MM.1S (cell line): ENCODE results near the gene COL6A3.

ENCODE experiments used
- DNase-seq: peaks from one replicate; pipeline ENCODE4 v3.0.0-alpha.2; 2015
- H2AFZ ChIP-seq: fragments of 300-600 bp; sonication (generic); 2 replicates; pipeline ENCODE4 v1.6.0; 2016; ENCODE audit warnings: antibody characterized with exemption, low read length
- H3F3A ChIP-seq: fragments of 300-600 bp; sonication (generic); 2 replicates; pipeline ENCODE4 v1.6.1; 2016; ENCODE audit warnings: mild to moderate bottlenecking, antibody characterized with exemption, low read length, moderate library complexity, mixed read lengths; ENCODE audit not compliant: insufficient read depth
- H3K27ac ChIP-seq: fragments of 300-600 bp; sonication (generic); 2 replicates; pipeline ENCODE4 v1.5.1; 2016; ENCODE audit warnings: mild to moderate bottlenecking, low read length
- H3K27me3 ChIP-seq: fragments of 300-600 bp; sonication (generic); replicated peaks from 2 replicates; pipeline ENCODE4 v1.6.0; 2016; ENCODE audit warnings: low read length; ENCODE audit not compliant: insufficient read depth
- H3K36me3 ChIP-seq: fragments of 300-600 bp; sonication (generic); replicated peaks from 2 replicates; pipeline ENCODE4 v1.6.1; 2016; ENCODE audit warnings: mild to moderate bottlenecking, low read length, mixed read lengths; ENCODE audit not compliant: insufficient read depth
- H3K4me1 ChIP-seq: fragments of 300-600 bp; sonication (generic); 2 replicates; pipeline ENCODE4 v1.6.1; 2016; ENCODE audit warnings: low read length, mixed read lengths
- H3K4me2 ChIP-seq: fragments of 300-600 bp; sonication (generic); 2 replicates; pipeline ENCODE4 v1.6.0; 2016; ENCODE audit warnings: low read depth, low read length
- H3K4me3 ChIP-seq: fragments of 300-600 bp; sonication (generic); 2 replicates; pipeline ENCODE4 v1.5.1; 2016; ENCODE audit warnings: low read length, mixed read lengths
- H3K79me2 ChIP-seq: fragments of 300-600 bp; sonication (generic); 2 replicates; pipeline ENCODE4 v1.6.1; 2016; ENCODE audit warnings: mixed run types, low read length, mixed read lengths
- H3K9ac ChIP-seq: fragments of 300-600 bp; sonication (generic); 2 replicates; pipeline ENCODE4 v1.6.1; 2016; ENCODE audit warnings: low read length, mixed read lengths
- H3K9me2 ChIP-seq: fragments of 300-600 bp; sonication (generic); replicated peaks from 2 replicates; pipeline ENCODE4 v1.6.1; 2016; ENCODE audit warnings: mild to moderate bottlenecking, low read length, mixed read lengths; ENCODE audit not compliant: insufficient read depth
- H3K9me3 ChIP-seq: fragments of 300-600 bp; sonication (generic); replicated peaks from 2 replicates; pipeline ENCODE4 v1.6.1; 2016; ENCODE audit warnings: mild to moderate bottlenecking, low read length, mixed read lengths; ENCODE audit not compliant: insufficient read depth
- H4K20me1 ChIP-seq: fragments of 300-600 bp; sonication (generic); 2 replicates; pipeline ENCODE4 v1.6.1; 2016; ENCODE audit warnings: mild to moderate bottlenecking, low read length, moderate library complexity, mixed read lengths; ENCODE audit not compliant: insufficient read depth
- EZH2 ChIP-seq: fragments of 300-600 bp; sonication (generic); optimal IDR thresholded peaks from 2 replicates; pipeline ENCODE3; 2017; ENCODE audit warnings: low read depth, mild to moderate bottlenecking, antibody characterized with exemption, low read length, mixed read lengths
- EZH2phosphoT487 ChIP-seq: fragments of 300-600 bp; sonication (generic); IDR thresholded peaks from 2 replicates; pipeline ENCODE4 v1.6.1; 2018; ENCODE audit warnings: antibody characterized with exemption, low read length
- TF ChIP-seq, protein P1 (sequence below): fragments of 300-600 bp; sonication (generic); IDR thresholded peaks from 2 replicates; pipeline ENCODE4 v1.5.1; 2016; ENCODE audit warnings: antibody characterized with exemption, low read length, mixed read lengths

COL6A3 gene

DNA sequence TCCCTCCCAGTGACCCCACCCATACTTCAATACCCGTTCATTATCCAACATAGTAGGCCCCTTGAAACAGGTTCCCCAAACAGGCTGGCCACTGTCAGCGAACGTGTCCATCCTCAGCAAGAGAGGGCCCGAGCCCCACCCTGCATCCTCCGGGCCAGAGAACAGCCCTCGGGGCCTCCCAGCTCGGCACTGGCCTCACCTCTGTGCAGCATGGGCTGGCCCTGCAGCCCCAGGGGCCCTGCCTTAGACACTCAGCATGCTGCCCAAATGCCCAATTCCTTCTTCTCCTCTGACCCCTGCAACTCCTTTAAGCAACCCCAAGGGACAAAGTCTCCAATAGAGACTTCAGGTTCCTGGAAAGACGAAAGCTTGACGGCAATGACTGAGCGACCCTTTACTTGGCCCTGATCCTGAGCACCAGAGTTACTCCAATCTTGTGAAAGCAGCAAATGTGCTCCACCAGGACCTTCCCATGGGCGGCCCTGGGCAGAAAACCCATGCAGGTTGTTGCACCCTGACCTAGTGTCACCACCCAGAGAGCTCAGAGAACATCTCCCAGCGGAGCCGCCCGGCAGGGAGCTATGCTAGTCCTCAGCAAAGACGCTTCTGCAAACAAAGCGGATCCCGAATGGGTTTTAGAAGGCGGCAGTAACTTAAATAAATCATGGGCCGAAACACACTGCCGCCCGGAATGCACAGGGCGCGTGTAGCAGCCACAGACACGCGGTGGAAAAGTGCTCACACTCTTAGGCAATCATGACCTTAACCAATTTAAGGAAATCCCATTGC lies 782 bp downstream of the COL6A3 start:
- TF ChIP-seq, protein P1, sequence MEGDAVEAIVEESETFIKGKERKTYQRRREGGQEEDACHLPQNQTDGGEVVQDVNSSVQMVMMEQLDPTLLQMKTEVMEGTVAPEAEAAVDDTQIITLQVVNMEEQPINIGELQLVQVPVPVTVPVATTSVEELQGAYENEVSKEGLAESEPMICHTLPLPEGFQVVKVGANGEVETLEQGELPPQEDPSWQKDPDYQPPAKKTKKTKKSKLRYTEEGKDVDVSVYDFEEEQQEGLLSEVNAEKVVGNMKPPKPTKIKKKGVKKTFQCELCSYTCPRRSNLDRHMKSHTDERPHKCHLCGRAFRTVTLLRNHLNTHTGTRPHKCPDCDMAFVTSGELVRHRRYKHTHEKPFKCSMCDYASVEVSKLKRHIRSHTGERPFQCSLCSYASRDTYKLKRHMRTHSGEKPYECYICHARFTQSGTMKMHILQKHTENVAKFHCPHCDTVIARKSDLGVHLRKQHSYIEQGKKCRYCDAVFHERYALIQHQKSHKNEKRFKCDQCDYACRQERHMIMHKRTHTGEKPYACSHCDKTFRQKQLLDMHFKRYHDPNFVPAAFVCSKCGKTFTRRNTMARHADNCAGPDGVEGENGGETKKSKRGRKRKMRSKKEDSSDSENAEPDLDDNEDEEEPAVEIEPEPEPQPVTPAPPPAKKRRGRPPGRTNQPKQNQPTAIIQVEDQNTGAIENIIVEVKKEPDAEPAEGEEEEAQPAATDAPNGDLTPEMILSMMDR, result no peak
- no peak for TF ChIP-seq EZH2phosphoT487
- no peak for TF ChIP-seq EZH2

DNA sequence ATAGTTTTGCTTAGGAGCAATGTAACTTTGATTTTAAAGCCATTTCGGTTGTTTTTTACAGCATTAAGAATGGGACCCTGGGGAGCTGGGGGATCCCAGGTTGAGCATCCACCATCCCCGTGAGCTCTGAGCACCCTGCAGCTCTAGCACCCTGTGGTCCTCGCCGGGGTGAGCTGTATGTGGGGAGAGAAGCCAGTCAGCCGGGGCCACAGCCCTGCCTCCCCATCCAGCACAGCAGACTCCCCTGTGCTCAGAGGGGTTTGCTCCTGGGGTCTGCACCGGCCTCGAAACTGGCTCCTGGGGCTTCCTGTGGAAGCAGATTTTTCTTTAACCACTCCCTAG lies 1.3 kb downstream of the COL6A3 start:
- DNase-seq, result no peak
- no peaks in the 10 kb centered on the region for H3K79me2 ChIP-seq
- H3K9me2 ChIP-seq, result no peaks in the 10 kb centered on the region
- no peaks in the 10 kb centered on the region for H3K36me3 ChIP-seq
- no peak overlapping the region for H2AFZ ChIP-seq
- H3K9me3 ChIP-seq, result no peaks in the 10 kb centered on the region
- H3K9ac ChIP-seq, result no peak overlapping the region
- H4K20me1 ChIP-seq, result no peaks in the 10 kb centered on the region
- no peak overlapping the region for H3K27ac ChIP-seq
- H3K4me1 ChIP-seq, result no peaks in the 10 kb centered on the region
- no peaks in the 10 kb centered on the region for H3F3A ChIP-seq
- no peak overlapping the region for H3K4me3 ChIP-seq
- no peak overlapping the region for H3K4me2 ChIP-seq
- TF ChIP-seq EZH2phosphoT487 (no peak), EZH2 (no peak)
- TF ChIP-seq, protein P1, result no peak
- no peaks in the 10 kb centered on the region for H3K27me3 ChIP-seq

More for the DNA sequence above, 782 bp downstream of the COL6A3 start:
- H3K9me3 ChIP-seq, result no peaks in the 10 kb centered on the region
- no peaks in the 10 kb centered on the region for H3K9me2 ChIP-seq
- no peaks in the 10 kb centered on the region for H3K36me3 ChIP-seq
- no peaks in the 10 kb centered on the region for H4K20me1 ChIP-seq
- no peak overlapping the region for H3K4me2 ChIP-seq
- no peaks in the 10 kb centered on the region for H3K27me3 ChIP-seq
- no peaks in the 10 kb centered on the region for H3K4me1 ChIP-seq
- H3K27ac ChIP-seq, result no peak overlapping the region
- H3F3A ChIP-seq, result no peaks in the 10 kb centered on the region
- H3K79me2 ChIP-seq, result no peaks in the 10 kb centered on the region
- H2AFZ ChIP-seq, result no peak overlapping the region
- DNase-seq, result no peak
- H3K9ac ChIP-seq, result no peak overlapping the region
- H3K4me3 ChIP-seq, result no peak overlapping the region

DNA sequence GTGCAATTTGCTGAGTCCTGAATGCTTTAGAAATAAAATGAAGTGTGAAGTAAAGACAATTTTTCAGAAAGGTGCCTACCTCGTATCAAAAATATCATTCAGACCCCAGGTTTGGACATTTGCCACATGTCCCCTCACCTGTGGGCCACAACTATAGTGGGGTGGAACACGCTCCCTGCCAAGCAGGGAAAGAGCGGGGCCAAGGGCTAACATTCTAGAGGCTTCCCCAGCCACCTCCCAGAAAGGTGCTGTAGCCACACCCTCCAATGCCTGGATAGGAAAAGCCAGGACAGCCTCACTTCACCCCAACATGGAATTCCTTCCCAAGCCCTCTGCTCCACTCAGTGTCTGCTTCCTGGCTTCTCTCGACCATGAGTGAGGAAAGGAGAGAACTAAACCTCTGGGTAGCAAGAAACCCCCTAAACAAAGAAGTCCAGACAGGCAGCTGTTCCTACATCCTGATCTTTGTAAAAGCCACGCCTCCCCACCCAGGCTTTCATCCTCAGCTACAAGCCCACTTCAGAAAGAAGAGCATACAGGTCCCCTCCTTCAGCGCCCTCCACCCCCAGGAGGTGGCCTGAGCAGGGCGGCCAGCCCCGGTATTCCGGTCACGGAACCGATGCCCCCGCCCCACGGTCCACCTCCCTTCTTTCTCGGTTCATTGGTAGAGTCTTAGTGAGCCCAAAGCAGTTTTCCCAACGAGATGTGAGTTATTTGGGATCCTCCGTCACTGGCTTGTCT lies 2.1 kb downstream of the COL6A3 start:
- no peak overlapping the region for H3K9ac ChIP-seq
- H3K9me3 ChIP-seq, result no peaks in the 10 kb centered on the region
- H3K4me1 ChIP-seq, result no peaks in the 10 kb centered on the region
- H3F3A ChIP-seq, result no peaks in the 10 kb centered on the region
- no peak overlapping the region for H3K27ac ChIP-seq
- no peak overlapping the region for H2AFZ ChIP-seq
- no peak for DNase-seq
- no peak overlapping the region for H3K4me2 ChIP-seq
- H3K4me3 ChIP-seq, result no peak overlapping the region
- H3K9me2 ChIP-seq, result no peaks in the 10 kb centered on the region
- TF ChIP-seq, protein P1, result no peak
- no peak for TF ChIP-seq EZH2
- no peak for TF ChIP-seq EZH2phosphoT487
- no peaks in the 10 kb centered on the region for H3K79me2 ChIP-seq
- no peaks in the 10 kb centered on the region for H3K36me3 ChIP-seq
- H3K27me3 ChIP-seq, result no peaks in the 10 kb centered on the region
- H4K20me1 ChIP-seq, result no peaks in the 10 kb centered on the region
